Psoas muscle (tissue), 8 donors: ENCODE results near the gene RNF32. TPM values are rescaled to one million over a fixed set of nuclear protein-coding genes. Genes with fewer than 3 reads are reported as not detected.
A peak's percentile ranks its signal among the peaks of the same experiment; 100 is the strongest.

Experiments used
- ATAC-seq, 4 donors: fragments of 200-7000 bp; cut with Tn5 transposase; one replicate each; pipeline ENCODE4 v1.9.1; 2020; ENCODE audit warnings: moderate library complexity in 3 of 4, mild to moderate bottlenecking in 2 of 4
- DNase-seq, 2 donors: peaks; one replicate each; pipeline ENCODE4 v3.0.0-alpha.2; 2020
- H3K27ac ChIP-seq: fragments of 200-600 bp; one replicate; pipeline ENCODE4 v1.8.0; 2022
- H3K27me3 ChIP-seq, 3 donors: fragments of 200-600 bp in 1 of 3; one replicate each; pipeline versions ENCODE4 v1.6.1 to v1.8.0; 2013 to 2022; ENCODE audit warnings: low read length in 2 of 3, mild to moderate bottlenecking in 2 of 3, moderate library complexity in 1 of 3; ENCODE audit not compliant: insufficient read depth in 3 of 3
- H3K36me3 ChIP-seq, 2 donors: fragments of 200-600 bp in 1 of 2; one replicate each; pipeline versions ENCODE4 v1.6.1 to v1.8.0; 2013 to 2022; ENCODE audit warnings: low read depth in 1 of 2, mild to moderate bottlenecking in 1 of 2, moderate library complexity in 1 of 2; ENCODE audit not compliant: insufficient read depth in 1 of 2
- H3K4me1 ChIP-seq: fragments of 200-600 bp; one replicate; pipeline ENCODE4 v1.8.0; 2022
- H3K4me3 ChIP-seq: fragments of 200-600 bp; one replicate; pipeline ENCODE4 v1.8.0; 2022; ENCODE audit warnings: mild to moderate bottlenecking
- H3K9me3 ChIP-seq: fragments of 200-600 bp; one replicate; pipeline ENCODE4 v1.8.0; 2022
- CTCF ChIP-seq: fragments of 200-600 bp; IDR thresholded peaks from one replicate; pipeline ENCODE4 v1.8.0; 2022; ENCODE audit warnings: antibody characterized with exemption
- WGBS, 3 donors: extraction: QIAGEN DNeasy Blood & Tissue Kit; methylation state at CpG; one replicate each; pipeline versions ENCODE4 v1.1.6 to v1.1.7; 2013; 5-methylcytosine and 5-hydroxymethylcytosine counted together
- intact Hi-C, 2 donors: fragments of 100-400 bp; cut with DNase I; formaldehyde crosslinking; loops; one replicate each; pipeline versions ENCODE4 v1.11.0 to v1.14.2; 2022
- polyA plus RNA-seq, 3 donors: library from polyadenylated mRNA; stranded (reverse); fragments of 200-250 nt; gene quantifications; one replicate each; pipeline ENCODE4 v1.2.3, GENCODE V29; 2013
- total RNA-seq, 4 donors: library from RNA; stranded (reverse); fragmentation: NEBNext Ultra II Directional in 2 of 4; extraction: Animal tissue kit (Norgen Biotek cat#: 25700) in 2 of 4; gene quantifications; one replicate each; pipeline versions ENCODE4 v1.2.1 to v1.2.4, GENCODE V29; 2021 to 2023
- donor health status: healthy with polysubstance abuse.
- donor health status: DM: no; HTN: no; CAD: no; lungs with moderate emphysema.
- donor health status: Bipolar disorder and iron deficiency.
- donor health status: healthy.
- donor health status: DM: yes; HTN: yes; CAD: no.
- donor health status: DM: no; HTN: no; CAD: no.
- donor health status: DM: no; HTN: no; CAD: no.
- donor health status: DM: yes; HTN: yes; CAD: no.

Gene RNF32
- total and polyA plus RNA-seq, 7 donors = 0.18 to 0.60 (median 0.48) TPM; not detected in 4

DNA sequence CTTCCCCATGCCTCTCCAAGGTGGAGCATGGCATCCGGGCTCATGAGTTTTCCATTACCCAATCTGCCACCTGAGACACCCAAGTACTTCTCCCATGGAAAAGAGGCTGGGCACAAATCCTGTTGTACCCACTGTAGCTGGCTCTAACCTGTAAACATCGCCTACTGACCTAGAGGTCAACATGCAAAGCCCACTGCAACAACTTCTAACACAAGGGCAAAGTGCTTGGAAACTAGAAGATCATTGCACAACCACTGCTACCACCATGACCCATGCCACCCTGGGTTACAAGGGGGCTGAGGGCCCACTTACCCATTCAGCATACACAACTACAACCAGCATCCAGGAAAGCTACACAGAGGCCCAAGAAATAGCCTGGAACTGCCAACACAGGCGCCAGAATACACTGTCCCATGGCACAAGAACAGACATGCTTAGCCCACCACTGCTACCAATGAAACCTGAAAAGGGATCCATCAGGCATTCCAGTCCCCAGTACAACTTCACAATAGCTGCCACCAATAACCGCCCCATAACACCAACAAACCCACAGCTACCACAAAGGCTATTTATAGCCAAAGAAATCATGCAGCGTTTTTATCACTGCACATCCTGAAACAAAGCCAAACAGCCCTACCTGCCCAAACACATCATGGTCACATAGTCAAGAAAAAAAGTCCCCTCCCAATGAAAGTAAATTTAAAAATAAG, 63.4 kb downstream of the RNF32 start:
- ATAC-seq (peak in 3 of 4 donors; percentile 28 to 59 (median 54)), DNase-seq (no peak)
- TF ChIP-seq CTCF = no peak
- Histone ChIP-seq H3K4me3 (no peak overlapping the region), H3K27ac (no peak overlapping the region), H3K27me3 (no peaks in the 10 kb centered on the region), H3K36me3 (no peaks in the 10 kb centered on the region), H3K4me1 (peaks cover 6% of the 10 kb centered on the region), H3K9me3 (no peaks in the 10 kb centered on the region)
- intact Hi-C loops = no loop called here
- 73 to 80% (median 76%) methylated on average over 5 of the region's 5 CpGs for WGBS, 3 donors

DNA sequence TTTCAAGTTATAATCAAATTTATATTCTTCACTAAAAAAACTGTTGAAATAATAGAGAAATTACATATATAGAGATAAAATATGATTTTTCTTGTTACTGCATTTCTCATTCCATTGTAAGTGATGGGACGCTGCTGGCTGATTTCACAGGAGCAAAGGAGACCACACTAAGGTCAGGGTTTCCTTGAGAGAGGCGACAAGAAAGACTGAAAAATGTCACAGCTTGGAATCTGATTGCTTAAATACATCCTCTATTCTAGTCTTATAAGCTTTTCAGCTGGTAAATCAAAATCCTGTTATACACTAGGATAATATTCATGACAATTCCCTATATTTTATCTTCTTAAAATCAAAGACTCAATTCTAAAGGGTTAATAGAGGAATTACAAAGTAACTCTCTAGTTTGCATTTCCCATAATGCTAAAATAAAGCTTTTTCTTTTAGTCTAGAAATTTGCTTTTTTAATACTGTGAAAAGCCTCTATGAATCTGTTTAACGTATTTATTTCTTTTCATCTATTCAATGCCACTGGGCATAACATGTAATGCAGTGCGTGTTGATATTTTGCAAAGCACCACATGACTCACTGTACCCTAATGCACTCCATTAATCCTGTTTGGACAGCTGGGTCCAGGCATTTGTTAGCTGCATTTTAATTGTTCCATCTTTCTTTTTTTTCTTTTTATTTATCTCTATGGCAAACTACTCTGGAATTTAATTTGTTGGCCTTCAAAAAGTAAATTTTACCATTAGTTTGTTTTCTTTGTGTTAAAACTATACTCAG, 81.7 kb downstream of the RNF32 start:
- peaks cover 0 to 21% of the 10 kb centered on the region in 2 donors for H3K36me3 ChIP-seq
- WGBS, 3 donors = 88 to 93% (median 91%) methylated on average over 4 of the region's 4 CpGs
- no peak overlapping the region for H3K4me3 ChIP-seq
- intact Hi-C loops = no loop called here
- H3K27me3 ChIP-seq = no peaks in the 10 kb centered on the region
- H3K9me3 ChIP-seq = no peaks in the 10 kb centered on the region
- ATAC-seq = no peak
- no peak for TF ChIP-seq CTCF
- no peak overlapping the region for H3K27ac ChIP-seq
- H3K4me1 ChIP-seq = no peaks in the 10 kb centered on the region
- DNase-seq = no peak

GRCh38 chr7:156725073-156725472, 84.5 kb downstream of the RNF32 start:
- ATAC-seq = no peak
- TF ChIP-seq CTCF = no peak
- no peak overlapping the region for H3K27ac ChIP-seq
- no peak for DNase-seq
- H3K27me3 ChIP-seq = no peaks in the 10 kb centered on the region
- no peak overlapping the region for H3K4me3 ChIP-seq
- no peaks in the 10 kb centered on the region for H3K4me1 ChIP-seq
- intact Hi-C loops = no loop called here
- H3K36me3 ChIP-seq = peaks cover 0 to 28% of the 10 kb centered on the region in 2 donors
- WGBS, 3 donors = 93 to 94% (median 94%) methylated on average over 5 of the region's 5 CpGs
- no peaks in the 10 kb centered on the region for H3K9me3 ChIP-seq

GRCh38 chr7:156725936-156726335, 85.4 kb downstream of the RNF32 start:
- Histone ChIP-seq H3K27me3 (no peaks in the 10 kb centered on the region), H3K4me3 (no peak overlapping the region), H3K9me3 (no peaks in the 10 kb centered on the region), H3K36me3 (peaks cover 0 to 28% of the 10 kb centered on the region in 2 donors), H3K4me1 (no peaks in the 10 kb centered on the region), H3K27ac (no peak overlapping the region)
- TF ChIP-seq CTCF = no peak
- DNase-seq = no peak
- no peak for ATAC-seq
- intact Hi-C loops = no loop called here
